Neuron (in vitro differentiated cells): ENCODE data around the gene ANAPC10.

Experiments used
- H2AFZ ChIP-seq: one replicate; pipeline ENCODE4 v1.6.1; 2013; ENCODE audit warnings: low read depth, mild to moderate bottlenecking, inconsistent platforms, low read length, moderate library complexity
- H3K27me3 ChIP-seq: one replicate; pipeline ENCODE4 v1.6.1; 2013; ENCODE audit warnings: low read length; ENCODE audit not compliant: insufficient read depth
- H3K36me3 ChIP-seq: one replicate; pipeline ENCODE4 v1.6.1; 2013; ENCODE audit warnings: low read length; ENCODE audit not compliant: insufficient read depth
- H3K4me1 ChIP-seq: one replicate; pipeline ENCODE4 v1.6.1; 2013; ENCODE audit warnings: low read length; ENCODE audit not compliant: insufficient read depth
- H3K4me3 ChIP-seq: 2 replicates; pipeline ENCODE4 v1.5.1; 2013; ENCODE audit warnings: mild to moderate bottlenecking, low read length, moderate library complexity
- H3K9me3 ChIP-seq: one replicate; pipeline ENCODE4 v1.6.1; 2013; ENCODE audit warnings: low read length

The ANAPC10 gene

GRCh38 chr4:145098675-145099037 lies 660 bp upstream of the ANAPC10 start:
- no peaks in the 10 kb centered on the region for H3K27me3 ChIP-seq
- H2AFZ ChIP-seq = peak overlapping the region; percentile 33
- peak overlapping the region; percentile 79 for H3K4me3 ChIP-seq
- H3K9me3 ChIP-seq = peaks cover 10% of the 10 kb centered on the region
- H3K4me1 ChIP-seq = peaks cover 19% of the 10 kb centered on the region
- peaks cover 23% of the 10 kb centered on the region for H3K36me3 ChIP-seq

GRCh38 chr4:145097331-145097820 lies 620 bp downstream of the ANAPC10 start:
- Histone ChIP-seq H3K9me3 (peaks cover 10% of the 10 kb centered on the region), H3K27me3 (no peaks in the 10 kb centered on the region), H2AFZ (peak overlapping the region; percentile 33), H3K36me3 (peaks cover 34% of the 10 kb centered on the region), H3K4me3 (peak overlapping the region; percentile 79), H3K4me1 (peaks cover 19% of the 10 kb centered on the region)

GRCh38 chr4:145093638-145094037 lies 4.4 kb downstream of the ANAPC10 start:
- Histone ChIP-seq H3K9me3 (peaks cover 10% of the 10 kb centered on the region), H3K4me3 (no peak overlapping the region), H3K27me3 (no peaks in the 10 kb centered on the region)

GRCh38 chr4:145090380-145090779 lies 7.6 kb downstream of the ANAPC10 start:
- peaks cover 71% of the 10 kb centered on the region for H3K36me3 ChIP-seq
- H3K4me1 ChIP-seq = no peaks in the 10 kb centered on the region
- H3K27me3 ChIP-seq = no peaks in the 10 kb centered on the region
- H3K4me3 ChIP-seq = no peak overlapping the region
- H3K9me3 ChIP-seq = peaks cover 9% of the 10 kb centered on the region
- no peak overlapping the region for H2AFZ ChIP-seq

More at GRCh38 chr4:145093638-145094037, 4.4 kb downstream of the ANAPC10 start:
- H3K4me1 ChIP-seq = peaks cover 9% of the 10 kb centered on the region
- H2AFZ ChIP-seq = no peak overlapping the region
- H3K36me3 ChIP-seq = peaks cover 65% of the 10 kb centered on the region

- Histone ChIP-seq H3K4me1 (no peaks in the 10 kb centered on the region), H3K36me3 (peaks cover 37% of the 10 kb centered on the region), H3K4me3 (no peak overlapping the region), H3K9me3 (peaks cover 4% of the 10 kb centered on the region), H3K27me3 (no peaks in the 10 kb centered on the region), H2AFZ (no peak overlapping the region)
Observed at GRCh38 chr4:145083891-145084605, 13.9 kb downstream of the ANAPC10 start.

GRCh38 chr4:145081756-145082155 lies 16.2 kb downstream of the ANAPC10 start:
- H3K4me1 ChIP-seq = no peaks in the 10 kb centered on the region
- H2AFZ ChIP-seq = no peak overlapping the region
- H3K9me3 ChIP-seq = peaks cover 14% of the 10 kb centered on the region
- H3K4me3 ChIP-seq = no peak overlapping the region
- no peaks in the 10 kb centered on the region for H3K27me3 ChIP-seq
- H3K36me3 ChIP-seq = peaks cover 30% of the 10 kb centered on the region

- peaks cover 14% of the 10 kb centered on the region for H3K9me3 ChIP-seq
- H3K4me3 ChIP-seq = no peak overlapping the region
- no peaks in the 10 kb centered on the region for H3K4me1 ChIP-seq
- no peak overlapping the region for H2AFZ ChIP-seq
- H3K36me3 ChIP-seq = peaks cover 23% of the 10 kb centered on the region
- no peaks in the 10 kb centered on the region for H3K27me3 ChIP-seq
Observed at GRCh38 chr4:145076469-145076855, 21.5 kb downstream of the ANAPC10 start.

GRCh38 chr4:145075742-145076468 lies 22.1 kb downstream of the ANAPC10 start:
- H3K4me3 ChIP-seq = no peak overlapping the region
- peaks cover 14% of the 10 kb centered on the region for H3K9me3 ChIP-seq
- no peak overlapping the region for H2AFZ ChIP-seq
- no peaks in the 10 kb centered on the region for H3K4me1 ChIP-seq
- H3K27me3 ChIP-seq = no peaks in the 10 kb centered on the region
- H3K36me3 ChIP-seq = peaks cover 23% of the 10 kb centered on the region

GRCh38 chr4:145071560-145071959 lies 26.4 kb downstream of the ANAPC10 start:
- H2AFZ ChIP-seq = no peak overlapping the region
- H3K9me3 ChIP-seq = peaks cover 2% of the 10 kb centered on the region

GRCh38 chr4:145069361-145069760 lies 28.6 kb downstream of the ANAPC10 start:
- H3K36me3 ChIP-seq = no peaks in the 10 kb centered on the region
- H3K9me3 ChIP-seq = peaks cover 2% of the 10 kb centered on the region
- H2AFZ ChIP-seq = no peak overlapping the region
- no peaks in the 10 kb centered on the region for H3K27me3 ChIP-seq
- peaks cover 16% of the 10 kb centered on the region for H3K4me1 ChIP-seq
- H3K4me3 ChIP-seq = no peak overlapping the region

More at GRCh38 chr4:145071560-145071959, 26.4 kb downstream of the ANAPC10 start:
- Histone ChIP-seq H3K27me3 (no peaks in the 10 kb centered on the region), H3K36me3 (peaks cover 6% of the 10 kb centered on the region), H3K4me3 (no peak overlapping the region), H3K4me1 (peaks cover 3% of the 10 kb centered on the region)

- Histone ChIP-seq H2AFZ (no peak overlapping the region), H3K27me3 (no peaks in the 10 kb centered on the region), H3K4me3 (no peak overlapping the region), H3K9me3 (peaks cover 2% of the 10 kb centered on the region), H3K4me1 (peaks cover 16% of the 10 kb centered on the region), H3K36me3 (peaks cover 6% of the 10 kb centered on the region)
Observed at GRCh38 chr4:145066063-145066501, 31.9 kb downstream of the ANAPC10 start.

- H3K4me3 ChIP-seq = no peak overlapping the region
- H3K9me3 ChIP-seq = no peaks in the 10 kb centered on the region
- H3K36me3 ChIP-seq = peaks cover 6% of the 10 kb centered on the region
- peaks cover 14% of the 10 kb centered on the region for H3K4me1 ChIP-seq
- no peak overlapping the region for H2AFZ ChIP-seq
- no peaks in the 10 kb centered on the region for H3K27me3 ChIP-seq
Observed at GRCh38 chr4:145061318-145061920, 36.6 kb downstream of the ANAPC10 start.

- Histone ChIP-seq H3K9me3 (no peaks in the 10 kb centered on the region), H3K4me3 (no peak overlapping the region), H3K4me1 (peaks cover 2% of the 10 kb centered on the region), H2AFZ (no peak overlapping the region), H3K36me3 (peaks cover 6% of the 10 kb centered on the region), H3K27me3 (no peaks in the 10 kb centered on the region)
Observed at GRCh38 chr4:145058256-145058655, 39.7 kb downstream of the ANAPC10 start.
